HG03354 (cell line): Measurements from ENCODE around the gene PDLIM4.

Experiments used
- ATAC-seq: cut with Tn5 transposase; IDR thresholded peaks from one replicate; pipeline ENCODE4 v1.9.1; 2021; ENCODE audit warnings: mild to moderate bottlenecking; ENCODE audit not compliant: unreplicated experiment, poor library complexity, severe bottlenecking

Gene PDLIM4

DNA sequence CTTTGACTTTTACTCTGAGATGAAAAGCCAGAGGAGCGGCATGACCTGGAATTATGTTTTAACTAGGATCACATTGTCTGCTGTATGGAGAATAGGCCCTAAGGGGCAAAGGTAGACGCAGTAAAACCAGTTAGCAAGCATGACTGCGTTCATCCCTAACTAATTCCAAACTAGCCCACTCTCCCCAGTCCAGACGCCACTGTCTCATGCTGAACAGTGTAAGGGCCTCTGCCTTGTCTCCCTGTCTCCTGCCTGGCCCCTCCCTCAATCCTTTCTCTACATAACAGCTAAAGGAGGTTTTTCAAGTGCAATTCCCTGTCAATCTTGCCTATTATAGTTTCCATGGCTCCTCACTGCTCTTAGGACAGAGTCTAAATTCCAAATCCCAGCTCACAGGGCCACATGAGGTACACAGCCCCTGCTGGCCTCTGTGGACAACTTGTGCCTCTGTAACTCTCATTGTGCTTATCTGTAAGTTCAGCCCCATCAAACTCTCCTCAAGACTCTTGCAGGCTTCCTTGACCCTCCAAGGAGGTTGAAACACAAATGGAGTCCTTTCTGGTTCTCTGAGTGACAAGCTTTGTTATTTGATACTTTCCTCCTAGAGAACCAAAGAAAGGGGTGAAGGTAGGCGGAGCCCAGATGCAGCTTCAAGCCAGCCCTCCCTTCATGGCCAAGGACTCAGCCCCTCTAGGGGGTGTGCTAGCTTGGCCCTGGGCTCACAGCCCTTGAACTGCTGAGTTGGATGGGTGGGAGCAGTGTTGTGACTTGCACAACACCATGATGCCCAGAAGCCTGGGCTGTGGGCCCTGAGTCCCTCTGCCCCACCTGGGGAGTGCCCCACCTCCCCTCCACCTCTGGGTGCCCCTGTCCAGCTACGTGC lies 20.7 kb downstream of the PDLIM4 start:
- ATAC-seq = no peak

DNA sequence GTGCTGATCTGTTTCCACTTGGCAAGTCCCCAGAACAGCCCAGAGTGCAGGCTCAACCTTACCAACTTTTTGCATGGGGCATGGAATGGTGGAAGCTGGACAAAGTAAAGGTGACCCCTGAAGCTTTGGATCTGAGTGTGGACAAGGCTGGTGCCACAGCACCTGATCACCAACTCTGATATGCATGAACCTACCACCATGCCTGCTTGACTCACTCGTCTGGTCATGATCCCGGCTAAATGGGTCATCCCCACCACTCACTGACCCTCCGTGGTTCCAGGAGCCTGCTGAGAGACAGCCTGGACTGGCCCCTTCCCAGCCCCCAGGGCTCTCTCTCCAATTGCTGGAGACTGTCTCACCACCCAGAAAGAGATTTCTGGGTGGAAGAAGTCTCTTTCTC lies 22.3 kb downstream of the PDLIM4 start:
- no peak for ATAC-seq

DNA sequence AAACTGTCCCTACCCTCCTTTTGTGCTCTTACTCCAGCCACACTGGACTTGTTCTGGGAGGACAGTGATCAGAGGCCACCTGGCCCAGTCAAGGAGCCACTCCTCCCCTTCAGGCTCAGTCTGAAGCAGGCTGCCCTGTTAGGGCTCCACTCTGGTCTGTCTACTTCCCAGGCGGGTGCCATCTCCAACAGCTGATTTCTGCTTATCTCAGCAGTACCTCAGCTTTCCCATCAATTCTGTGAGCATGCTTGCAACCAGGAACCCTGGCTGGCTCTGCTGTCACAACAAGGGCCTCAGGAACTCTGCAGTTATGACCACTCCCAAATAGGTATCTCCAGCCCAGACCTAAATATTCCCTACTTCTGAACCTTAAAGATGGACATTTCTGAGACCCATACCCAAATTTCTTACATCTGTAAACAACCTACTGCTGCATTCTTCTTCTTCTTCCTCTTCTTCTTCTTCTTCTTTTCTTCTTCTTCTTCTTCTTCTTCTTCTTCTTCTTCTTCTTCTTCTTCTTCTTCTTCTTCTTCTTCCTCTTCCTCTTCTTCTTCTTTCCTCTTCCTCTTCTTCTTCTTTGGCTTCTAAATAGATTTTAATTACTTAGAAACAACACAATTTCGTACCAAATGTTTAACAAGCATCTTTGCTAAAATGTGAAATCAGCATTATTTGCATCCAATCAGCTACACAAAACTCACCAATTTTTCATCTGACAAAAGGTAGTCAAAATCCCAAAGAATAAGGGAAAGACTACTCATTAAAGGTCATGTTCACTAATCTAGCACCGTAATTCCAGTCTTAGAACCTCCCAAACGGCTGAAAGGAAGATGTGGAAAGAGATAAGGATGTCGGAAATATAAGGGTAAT lies 23.1 kb downstream of the PDLIM4 start:
- ATAC-seq = no peak

DNA sequence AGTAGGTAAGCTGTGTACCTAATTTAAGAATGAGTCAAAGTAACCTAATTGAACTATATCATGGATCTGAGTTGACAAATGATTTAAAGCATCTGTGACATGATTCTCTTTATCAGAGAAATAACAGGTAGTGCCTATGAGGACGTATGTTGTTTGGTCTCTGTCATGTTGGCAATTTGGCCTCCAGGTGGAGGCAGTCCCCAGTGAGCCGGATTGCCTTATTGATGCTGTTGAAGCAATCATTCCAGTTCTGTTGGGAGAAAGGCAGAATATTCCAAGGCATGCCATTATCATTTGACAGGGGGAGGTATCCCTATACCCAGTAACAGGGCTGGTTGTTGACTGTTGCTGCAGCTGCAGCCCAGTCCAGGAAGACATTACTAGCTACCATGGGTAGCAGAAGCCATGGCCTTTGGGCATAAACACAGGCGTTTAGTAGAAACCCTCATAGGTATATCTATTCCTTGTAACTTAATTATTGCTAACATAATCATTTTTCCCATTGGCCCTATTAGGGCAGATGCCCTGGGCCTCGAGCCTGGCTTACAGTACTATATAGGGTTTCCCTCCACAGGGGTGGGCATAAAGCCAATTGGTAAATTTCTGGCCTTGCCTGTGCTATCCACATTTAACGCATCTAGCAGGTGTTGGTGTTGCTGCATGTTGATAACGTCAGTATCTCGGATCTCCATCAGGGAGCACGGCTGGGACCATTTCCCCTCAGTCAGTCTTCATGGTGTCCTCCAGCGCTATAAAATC lies 24.5 kb downstream of the PDLIM4 start:
- ATAC-seq = no peak

DNA sequence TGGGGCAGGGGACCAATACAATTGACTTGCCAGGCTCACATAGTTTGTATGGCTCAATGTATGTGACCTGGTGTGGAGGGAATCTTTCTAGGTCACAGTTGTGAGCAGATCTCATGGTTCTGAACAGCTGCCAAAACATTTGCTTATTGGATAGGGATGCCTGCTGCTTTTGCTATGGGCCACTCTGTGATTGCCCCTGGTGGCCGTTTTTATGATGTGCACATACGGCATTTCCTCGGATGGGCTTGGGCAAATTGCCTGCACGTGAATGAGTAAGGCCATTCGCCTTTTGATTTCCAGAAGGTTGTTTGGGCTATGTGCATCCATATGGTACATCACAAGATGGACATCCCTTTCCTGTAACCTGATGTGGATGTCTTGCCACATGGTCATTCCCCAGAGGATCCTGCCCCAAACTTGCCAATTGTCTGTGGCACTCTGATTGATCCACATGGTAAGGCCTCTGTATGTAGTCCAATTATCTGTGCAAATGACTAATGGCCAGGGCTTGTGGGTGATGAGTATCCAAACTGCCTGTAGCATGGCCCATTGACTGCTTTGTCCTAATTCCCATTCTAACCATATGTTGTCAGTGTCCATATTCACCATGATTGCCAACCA lies 26.0 kb downstream of the PDLIM4 start:
- no peak for ATAC-seq

DNA sequence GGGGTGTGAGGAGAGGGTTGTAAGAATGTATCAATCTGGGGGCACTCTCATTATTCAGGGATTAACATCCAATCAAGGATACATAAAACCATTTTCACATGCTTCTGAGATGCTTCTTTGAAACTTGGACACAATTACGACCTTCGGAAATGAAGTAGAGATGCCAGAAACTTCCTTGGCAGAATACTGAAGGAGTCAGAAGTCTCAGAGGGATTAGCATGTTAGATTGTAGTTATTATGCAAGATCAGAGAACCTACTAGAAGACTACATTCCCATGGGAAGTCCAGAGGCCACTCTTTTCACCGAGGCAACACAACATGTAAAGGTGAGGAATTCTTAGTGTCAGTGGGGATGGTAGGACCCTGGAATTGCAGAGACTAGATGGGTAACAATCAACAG lies 31.6 kb downstream of the PDLIM4 start:
- ATAC-seq = no peak

DNA sequence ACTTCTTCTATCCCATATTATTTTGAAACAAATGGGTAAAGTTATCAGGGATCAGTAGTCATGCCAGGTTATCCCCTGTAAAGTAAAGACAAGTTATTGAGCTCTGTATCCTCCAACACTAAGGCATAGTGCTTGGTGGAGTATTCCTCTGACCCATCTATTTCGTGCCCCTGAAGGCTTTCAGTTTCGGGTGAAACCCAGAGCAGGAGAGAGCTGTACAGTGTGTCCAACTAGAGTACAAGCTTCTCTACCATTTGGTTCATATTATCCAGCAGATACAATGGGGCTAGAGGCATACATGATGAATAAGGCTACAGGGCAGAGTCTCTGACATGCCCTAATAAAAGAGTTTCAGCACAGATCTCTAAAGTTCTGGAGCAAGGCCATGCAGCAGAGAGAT lies 33.5 kb downstream of the PDLIM4 start:
- ATAC-seq = no peak

DNA sequence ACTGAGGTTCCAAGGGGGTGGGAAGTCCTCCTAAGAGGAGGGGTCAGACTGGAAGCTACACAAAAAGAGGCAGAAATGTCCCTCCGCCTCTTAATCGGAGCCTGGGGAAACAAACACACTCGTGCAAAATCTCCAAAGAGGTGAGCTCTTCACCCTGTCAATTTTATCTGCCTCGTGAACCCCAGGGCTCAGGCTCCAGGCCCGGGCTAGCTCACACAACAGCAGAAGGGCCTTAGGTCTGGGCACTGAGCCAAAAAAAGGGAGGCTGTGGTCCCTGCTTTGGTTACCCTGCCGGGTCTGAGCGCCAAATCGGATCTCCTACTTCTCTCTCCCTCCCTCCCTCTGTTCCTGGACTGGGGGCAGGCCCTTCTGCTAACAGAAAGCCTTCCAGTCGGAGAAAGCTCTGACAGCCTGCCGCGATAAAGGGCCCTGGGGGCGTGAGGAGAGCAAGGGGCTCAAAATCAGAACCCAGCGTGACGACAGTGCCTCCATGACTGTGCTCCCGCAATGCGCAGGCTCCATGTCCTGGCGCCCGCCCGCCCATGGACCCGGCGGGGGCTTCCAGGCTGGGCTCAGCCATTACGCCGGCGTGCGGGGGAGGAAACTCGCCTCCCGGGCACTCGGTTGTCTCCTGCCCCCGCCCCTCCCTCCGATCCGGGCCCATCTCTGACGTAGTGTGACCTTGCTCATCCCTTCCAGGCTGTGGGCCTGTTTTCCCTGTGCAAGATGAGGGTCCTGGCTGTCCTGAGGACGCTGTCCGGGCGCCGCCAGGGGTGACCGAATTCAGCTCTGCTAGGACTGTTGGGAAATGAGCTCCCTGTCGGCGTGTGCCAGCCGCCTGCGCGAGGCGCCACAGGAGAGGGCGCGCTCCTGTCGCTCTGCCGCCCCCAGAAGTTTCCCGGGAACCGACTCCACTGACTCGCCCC lies 35.8 kb downstream of the PDLIM4 start:
- peak; percentile 45 for ATAC-seq

DNA sequence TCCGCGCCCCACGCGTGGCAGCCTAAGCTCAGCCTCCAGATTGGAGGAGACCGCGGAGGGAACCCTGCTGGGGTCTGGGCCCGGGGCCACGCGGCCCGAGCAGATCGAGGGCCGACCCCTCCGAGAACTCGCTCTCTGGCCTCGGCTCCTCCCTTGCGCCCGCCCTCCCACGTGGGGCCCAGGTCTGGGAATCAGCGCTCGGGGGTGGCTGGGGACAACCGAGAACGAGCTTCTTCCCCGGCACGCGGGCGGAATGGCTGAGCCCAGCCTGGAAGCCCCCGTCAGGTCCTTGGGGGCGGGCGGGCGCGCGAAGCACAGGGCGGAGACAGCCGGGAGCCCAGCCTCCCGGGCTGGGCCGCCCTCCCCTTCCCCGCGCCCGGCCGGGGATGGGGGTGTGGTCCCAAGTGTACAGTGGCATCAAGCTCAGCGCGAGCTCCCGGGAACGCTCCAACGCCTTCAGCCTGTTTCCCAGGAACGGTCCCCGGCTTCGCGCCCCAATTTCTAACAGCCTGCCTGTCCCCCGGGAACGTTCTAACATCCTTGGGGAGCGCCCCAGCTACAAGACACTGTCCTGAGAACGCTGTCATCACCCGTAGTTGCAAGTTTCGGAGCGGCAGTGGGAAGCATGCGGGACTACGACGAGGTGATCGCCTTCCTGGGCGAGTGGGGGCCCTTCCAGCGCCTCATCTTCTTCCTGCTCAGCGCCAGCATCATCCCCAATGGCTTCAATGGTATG lies 36.7 kb downstream of the PDLIM4 start, which contains the start of gene SLC22A4:
Gene SLC22A4 (plus strand): TSS at position 403 of the 736 bp plus-strand sequence. CDS start 223 bp downstream, at position 626.
- ATAC-seq = peak; percentile 79

DNA sequence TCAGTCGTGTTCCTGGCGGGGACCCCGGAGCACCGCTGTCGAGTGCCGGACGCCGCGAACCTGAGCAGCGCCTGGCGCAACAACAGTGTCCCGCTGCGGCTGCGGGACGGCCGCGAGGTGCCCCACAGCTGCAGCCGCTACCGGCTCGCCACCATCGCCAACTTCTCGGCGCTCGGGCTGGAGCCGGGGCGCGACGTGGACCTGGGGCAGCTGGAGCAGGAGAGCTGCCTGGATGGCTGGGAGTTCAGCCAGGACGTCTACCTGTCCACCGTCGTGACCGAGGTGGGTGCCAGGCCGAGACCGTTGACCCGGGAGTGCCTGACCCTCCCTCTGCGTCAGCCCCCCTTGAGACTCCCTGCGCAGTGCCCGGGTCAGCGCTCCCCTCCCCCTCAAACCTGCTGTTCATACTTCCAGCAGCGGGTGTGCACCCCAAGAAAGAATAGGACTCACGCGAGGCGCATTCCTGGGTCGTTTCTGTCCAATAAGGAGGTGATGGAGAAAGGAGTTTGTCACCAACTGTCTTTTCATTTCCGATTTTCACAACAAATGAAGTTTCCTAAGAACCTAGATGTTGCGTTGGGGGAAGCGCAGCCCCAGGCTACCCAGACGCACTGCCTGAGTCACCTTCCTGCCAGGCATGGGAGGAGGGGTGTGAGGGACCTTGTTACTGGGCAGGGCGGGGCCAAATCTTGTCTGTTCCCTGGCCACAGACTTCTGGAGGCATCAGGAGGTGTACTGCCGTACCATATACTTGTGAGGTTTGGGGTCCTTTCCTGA lies 37.4 kb downstream of the PDLIM4 start:
- ATAC-seq = peak; percentile 21

DNA sequence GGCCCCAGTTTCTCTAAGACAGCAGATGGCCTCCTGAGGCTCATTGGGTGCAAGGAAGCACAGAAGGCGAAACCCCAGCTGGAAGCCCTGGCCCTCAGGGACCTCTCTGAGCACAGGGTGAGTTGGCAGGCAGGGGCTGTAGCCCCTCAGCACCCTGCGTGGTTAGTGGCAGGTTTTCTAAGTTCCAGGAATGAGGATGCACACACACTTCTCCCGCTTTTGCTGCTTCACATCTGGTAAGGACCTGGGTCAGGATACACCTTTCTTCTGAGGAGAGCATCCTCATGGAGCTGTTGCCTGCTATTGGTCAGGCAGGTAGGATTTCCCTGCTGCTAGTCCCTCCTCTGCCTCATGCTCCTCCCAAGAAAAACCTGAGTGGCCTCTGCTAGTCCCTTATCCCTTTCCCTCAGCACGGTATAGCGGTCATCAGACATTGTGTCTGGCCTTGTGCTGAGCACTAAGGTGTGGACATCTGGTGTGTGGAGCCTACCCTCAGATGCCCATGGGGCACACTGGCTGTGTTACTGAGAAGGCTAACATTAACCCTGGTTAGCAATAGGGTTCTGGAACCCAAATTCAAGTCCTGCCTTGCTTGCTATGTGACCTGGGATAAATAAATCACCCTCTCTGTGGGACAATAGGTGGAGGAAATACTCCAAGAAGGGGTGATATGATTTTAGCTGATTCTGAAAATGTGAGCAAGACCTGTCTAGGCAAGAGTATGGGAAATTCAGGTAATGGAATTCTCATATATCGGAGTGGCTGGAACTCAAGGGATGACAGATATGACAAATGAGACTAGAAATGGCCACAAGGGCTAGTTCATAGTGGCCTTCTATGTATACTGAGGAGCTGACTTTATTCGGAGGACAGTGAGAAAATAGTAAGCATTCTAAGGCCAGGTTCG lies 38.3 kb downstream of the PDLIM4 start:
- no peak for ATAC-seq

DNA sequence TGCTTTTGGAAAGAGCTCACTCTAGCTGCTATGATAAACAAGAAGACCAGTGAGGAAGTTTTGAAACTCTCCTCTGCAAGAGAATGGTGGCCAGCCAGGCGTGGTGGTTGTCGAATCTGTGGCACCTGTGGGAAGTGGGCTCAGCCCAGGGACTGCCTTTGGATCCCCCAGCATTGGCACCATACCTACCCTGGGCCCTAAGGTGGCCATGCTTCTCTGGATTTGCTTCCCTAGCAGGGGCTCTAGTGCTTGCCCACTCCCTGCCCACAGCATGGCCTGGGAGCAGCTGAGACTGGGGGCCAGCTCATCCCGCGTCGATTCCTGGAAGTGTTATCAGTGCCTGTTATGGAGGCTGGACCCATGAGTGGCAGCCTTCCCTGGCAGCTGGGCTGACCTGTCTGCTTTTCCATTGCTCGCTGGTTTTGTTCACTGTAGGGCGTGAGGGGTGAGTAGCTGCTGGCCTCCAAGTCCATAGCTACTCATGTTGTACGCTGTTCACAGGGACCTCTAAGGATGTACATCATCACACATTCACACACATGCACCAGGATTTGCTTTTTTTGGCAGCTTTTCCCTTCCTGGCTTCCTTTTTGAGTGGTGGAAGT lies 39.0 kb downstream of the PDLIM4 start:
- no peak for ATAC-seq

DNA sequence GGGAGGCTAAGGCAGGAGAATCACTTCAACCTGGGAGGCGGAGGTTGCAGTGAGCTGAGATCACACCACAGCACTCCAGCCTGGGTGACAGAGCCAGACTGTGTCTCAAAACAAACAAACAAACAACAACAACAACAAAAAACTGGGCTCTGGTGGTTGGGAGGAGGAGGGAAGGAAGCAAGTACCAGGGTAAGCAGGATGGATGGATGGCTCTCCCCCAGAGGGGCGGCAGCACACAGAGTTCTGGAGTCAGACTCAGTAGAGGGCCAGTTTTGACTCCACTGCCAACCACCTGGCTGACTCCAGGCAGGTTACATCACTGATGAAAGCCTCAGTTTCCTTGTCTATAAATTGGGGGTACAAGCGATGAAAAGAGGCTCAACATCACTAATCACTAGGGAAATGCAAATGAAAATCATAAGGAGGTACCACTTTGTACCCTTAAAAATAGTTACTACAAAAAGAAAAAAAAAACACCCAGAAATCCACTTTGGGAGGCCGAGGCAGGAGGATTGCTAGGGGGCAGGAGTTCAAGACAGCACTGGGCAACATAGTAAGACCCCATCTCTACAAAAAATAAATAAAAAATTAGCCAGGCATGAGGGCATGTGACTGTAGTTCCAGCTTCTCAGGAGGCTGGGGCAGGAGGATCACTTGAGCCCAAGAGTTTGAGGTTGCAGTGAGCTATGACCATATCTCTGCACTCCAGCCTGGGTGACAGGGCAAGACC lies 39.9 kb downstream of the PDLIM4 start:
- ATAC-seq = no peak

DNA sequence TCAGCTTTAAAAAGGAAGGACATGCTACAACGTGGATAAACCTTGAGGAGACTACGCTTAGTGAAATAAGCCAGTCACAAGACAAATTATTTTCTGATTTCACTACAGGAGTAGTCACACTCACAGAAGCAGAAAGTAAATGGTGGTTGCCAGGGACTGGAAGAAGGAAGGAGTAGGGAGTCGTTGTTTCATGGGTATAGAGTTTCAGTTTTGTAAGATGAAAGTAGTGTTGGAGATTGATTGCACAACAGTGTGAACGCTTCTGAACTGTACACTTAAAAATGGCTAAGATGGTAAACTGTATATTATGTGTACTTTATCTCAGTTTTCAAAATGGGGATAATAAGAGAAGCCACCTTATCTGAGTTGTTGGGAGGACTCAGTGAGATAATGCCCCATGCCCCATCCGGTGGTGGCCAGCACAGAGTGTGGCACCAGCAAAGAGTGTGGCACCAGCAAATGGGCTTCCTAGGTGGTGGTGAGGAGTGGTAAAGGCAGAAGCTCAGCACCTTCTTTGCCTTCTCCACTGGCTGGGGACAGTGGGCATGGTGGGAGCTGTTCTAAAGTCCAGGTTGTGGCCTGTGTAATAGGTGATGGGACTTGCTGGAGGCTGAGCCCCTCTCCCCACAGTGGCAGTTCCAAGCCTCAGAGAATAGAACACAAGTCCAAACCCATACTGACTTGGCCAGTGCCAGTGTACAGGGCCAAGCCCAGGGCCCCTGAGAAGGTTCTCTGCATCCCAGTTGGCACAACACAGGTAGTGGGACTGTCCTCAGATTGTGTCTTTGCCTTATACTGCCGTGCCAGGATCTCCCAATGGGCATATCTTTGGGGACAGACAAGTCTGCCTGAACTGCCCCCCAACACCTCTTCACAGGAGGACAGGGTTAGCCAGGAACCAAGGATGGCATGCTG lies 41.1 kb downstream of the PDLIM4 start:
- no peak for ATAC-seq
